GM12874 (cell line): Measurements from ENCODE around the gene NPIPB8.
A peak's percentile ranks its signal among the peaks of the same experiment; 100 is the strongest.

ENCODE experiments used
- CTCF ChIP-seq: IDR thresholded peaks from 2 replicates; pipeline ENCODE4 v1.5.1; 2011; ENCODE audit warnings: low read depth, mild to moderate bottlenecking, control low read depth, low read length, moderate library complexity; ENCODE audit not compliant: insufficient read depth

Gene NPIPB8

GRCh38 chr16:28607116-28607623, 30.7 kb upstream of the NPIPB8 start:
- TF ChIP-seq CTCF, result no peak

- no peak for TF ChIP-seq CTCF
Measured at GRCh38 chr16:28609631-28610594, 28.0 kb upstream of the NPIPB8 start, which contains the start of gene SULT1A1. Gene SULT1A1, minus strand, starts transcription at chr16:28610044. Its CDS starts 1,189 bp downstream, at chr16:28608855.

- TF ChIP-seq CTCF, result no peak
Measured at GRCh38 chr16:28610595-28611191, 27.2 kb upstream of the NPIPB8 start.

GRCh38 chr16:28615486-28616223, 22.2 kb upstream of the NPIPB8 start:
- TF ChIP-seq CTCF, result peak; percentile 63

GRCh38 chr16:28616636-28617035, 21.2 kb upstream of the NPIPB8 start:
- no peak for TF ChIP-seq CTCF

GRCh38 chr16:28617874-28618273, 20.0 kb upstream of the NPIPB8 start:
- no peak for TF ChIP-seq CTCF
